Measurements from ENCODE around the gene CELF2. TPM values are rescaled to one million over a fixed set of nuclear protein-coding genes. Genes with fewer than 3 reads are reported as not detected.

The CELF2 gene
- total RNA-seq, 1 experiment from 2014 or later = not detected

DNA sequence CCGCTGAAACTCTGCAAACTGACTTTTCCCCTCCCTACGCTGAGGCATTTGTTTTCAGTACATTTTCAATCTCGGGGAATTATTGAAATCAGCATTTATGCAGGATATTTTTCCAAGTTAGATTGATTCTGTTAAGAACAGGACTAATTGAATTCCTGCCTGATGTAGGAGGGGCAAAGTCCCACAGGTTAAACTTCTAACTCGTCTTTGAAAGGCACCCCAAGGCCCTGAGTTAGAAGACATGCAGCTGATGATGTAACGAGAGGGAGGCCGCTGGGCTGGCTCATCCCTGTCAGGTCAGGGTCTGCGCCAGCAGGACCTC is 253.1 kb downstream of the CELF2 start:
- CTCF ChIA-PET = interaction anchor here (1.7 kb wide), 1 partner anchor 1928 kb away, joined by 16 read pairs; no protein-coding TSS in a partner anchor
- H3K36me3 Mint-ChIP-seq (ENCODE audit: insufficient read depth, unreplicated experiment) = no peaks in the 10 kb centered on the region
- no peak for DNase-seq
- H3K27me3 Mint-ChIP-seq (ENCODE audit: unreplicated experiment) = peaks cover 69% of the 10 kb centered on the region
- H3K4me3 Mint-ChIP-seq (ENCODE audit: low read depth, unreplicated experiment) = no peak overlapping the region
- intact Hi-C loops (cut with micrococcal nuclease; ENCODE audit: unreplicated experiment) = loop anchor here (1.0 to 5.0 kb wide), 3 partner anchors 1659 to 1940 kb away; no protein-coding TSS in a partner anchor
- no peaks in the 10 kb centered on the region for H3K4me1 Mint-ChIP-seq (ENCODE audit: low read depth, unreplicated experiment)
- no peak overlapping the region for H3K27ac Mint-ChIP-seq (ENCODE audit: unreplicated experiment)
- no peaks in the 10 kb centered on the region for H3K9me3 Mint-ChIP-seq (ENCODE audit: low read depth, unreplicated experiment)
- TF ChIP-seq, protein P1, sequence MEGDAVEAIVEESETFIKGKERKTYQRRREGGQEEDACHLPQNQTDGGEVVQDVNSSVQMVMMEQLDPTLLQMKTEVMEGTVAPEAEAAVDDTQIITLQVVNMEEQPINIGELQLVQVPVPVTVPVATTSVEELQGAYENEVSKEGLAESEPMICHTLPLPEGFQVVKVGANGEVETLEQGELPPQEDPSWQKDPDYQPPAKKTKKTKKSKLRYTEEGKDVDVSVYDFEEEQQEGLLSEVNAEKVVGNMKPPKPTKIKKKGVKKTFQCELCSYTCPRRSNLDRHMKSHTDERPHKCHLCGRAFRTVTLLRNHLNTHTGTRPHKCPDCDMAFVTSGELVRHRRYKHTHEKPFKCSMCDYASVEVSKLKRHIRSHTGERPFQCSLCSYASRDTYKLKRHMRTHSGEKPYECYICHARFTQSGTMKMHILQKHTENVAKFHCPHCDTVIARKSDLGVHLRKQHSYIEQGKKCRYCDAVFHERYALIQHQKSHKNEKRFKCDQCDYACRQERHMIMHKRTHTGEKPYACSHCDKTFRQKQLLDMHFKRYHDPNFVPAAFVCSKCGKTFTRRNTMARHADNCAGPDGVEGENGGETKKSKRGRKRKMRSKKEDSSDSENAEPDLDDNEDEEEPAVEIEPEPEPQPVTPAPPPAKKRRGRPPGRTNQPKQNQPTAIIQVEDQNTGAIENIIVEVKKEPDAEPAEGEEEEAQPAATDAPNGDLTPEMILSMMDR (IDR thresholded peaks at IDR 0.05; ENCODE audit: unreplicated experiment) = peak; percentile 13
- no TSS peak for BruUV-seq (replicated peaks)

DNA sequence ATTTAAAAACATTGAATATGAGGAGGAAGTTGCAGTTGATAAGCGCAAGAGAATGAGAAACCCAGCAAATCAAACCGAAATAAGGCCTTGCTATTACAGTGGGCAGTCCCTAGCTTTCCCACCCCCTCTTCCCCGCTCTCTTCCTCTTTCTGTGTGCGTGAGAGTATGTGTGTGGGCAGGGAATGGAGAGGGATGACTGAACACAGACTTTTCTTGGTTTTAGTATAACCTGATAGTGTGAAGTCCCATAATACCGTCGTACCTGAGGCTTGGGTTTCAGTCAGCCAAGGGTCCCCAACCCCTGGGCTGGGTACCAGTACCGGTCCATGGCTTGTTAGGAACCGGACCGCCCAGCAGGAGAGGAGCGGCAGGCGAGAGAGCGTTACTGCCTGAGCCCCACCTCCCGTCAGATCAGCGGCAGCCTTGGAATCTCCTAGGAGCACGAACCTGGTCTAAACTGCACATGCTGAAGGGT is 255.3 kb downstream of the CELF2 start:
- BruUV-seq (replicated peaks) = no TSS peak
- intact Hi-C loops (cut with micrococcal nuclease; ENCODE audit: unreplicated experiment) = loop anchor here (5.0 kb wide), 1 partner anchor 1661 kb away; no protein-coding TSS in a partner anchor
- no peak overlapping the region for H3K27ac Mint-ChIP-seq (ENCODE audit: unreplicated experiment)
- no peaks in the 10 kb centered on the region for H3K36me3 Mint-ChIP-seq (ENCODE audit: insufficient read depth, unreplicated experiment)
- CTCF ChIA-PET = interaction anchor here (0.7 kb wide), 1 partner anchor 48 kb away, joined by 3 read pairs; no protein-coding TSS in a partner anchor
- no peaks in the 10 kb centered on the region for H3K4me1 Mint-ChIP-seq (ENCODE audit: low read depth, unreplicated experiment)
- DNase-seq = no peak
- H3K9me3 Mint-ChIP-seq (ENCODE audit: low read depth, unreplicated experiment) = no peaks in the 10 kb centered on the region
- no peak overlapping the region for H3K4me3 Mint-ChIP-seq (ENCODE audit: low read depth, unreplicated experiment)
- peaks cover 76% of the 10 kb centered on the region for H3K27me3 Mint-ChIP-seq (ENCODE audit: unreplicated experiment)
- TF ChIP-seq, protein P1 (IDR thresholded peaks at IDR 0.05; ENCODE audit: unreplicated experiment) = no peak

DNA sequence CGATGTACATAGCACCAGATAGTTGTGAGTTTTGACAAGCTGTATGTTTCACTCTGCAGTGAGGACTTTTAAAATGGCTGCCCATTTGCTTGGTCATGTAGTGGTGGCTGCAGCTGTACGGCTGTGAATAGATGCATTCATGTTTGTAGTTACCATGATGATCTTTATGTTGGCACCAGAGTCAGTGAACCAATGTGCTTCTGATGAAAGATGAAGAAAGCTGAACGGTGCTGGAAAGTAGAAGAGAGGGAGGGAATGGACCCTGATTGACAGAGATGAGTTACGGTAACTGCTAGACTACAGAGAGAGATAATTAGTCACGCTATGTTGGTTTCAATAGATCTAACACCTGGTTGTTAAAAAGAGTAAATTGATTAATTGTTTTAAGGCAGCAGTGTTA is 256.8 kb downstream of the CELF2 start:
- TF ChIP-seq, protein P1 (IDR thresholded peaks at IDR 0.05; ENCODE audit: unreplicated experiment) = no peak
- no TSS peak for BruUV-seq (replicated peaks)
- no peak for DNase-seq
- no peaks in the 10 kb centered on the region for H3K4me1 Mint-ChIP-seq (ENCODE audit: low read depth, unreplicated experiment)
- intact Hi-C loops (cut with micrococcal nuclease; ENCODE audit: unreplicated experiment) = loop anchor here (5.0 kb wide), 1 partner anchor 1662 kb away; no protein-coding TSS in a partner anchor
- CTCF ChIA-PET = no interaction called here
- H3K9me3 Mint-ChIP-seq (ENCODE audit: low read depth, unreplicated experiment) = no peaks in the 10 kb centered on the region
- H3K27me3 Mint-ChIP-seq (ENCODE audit: unreplicated experiment) = peaks cover 82% of the 10 kb centered on the region
- H3K27ac Mint-ChIP-seq (ENCODE audit: unreplicated experiment) = no peak overlapping the region
- no peaks in the 10 kb centered on the region for H3K36me3 Mint-ChIP-seq (ENCODE audit: insufficient read depth, unreplicated experiment)
- no peak overlapping the region for H3K4me3 Mint-ChIP-seq (ENCODE audit: low read depth, unreplicated experiment)

DNA sequence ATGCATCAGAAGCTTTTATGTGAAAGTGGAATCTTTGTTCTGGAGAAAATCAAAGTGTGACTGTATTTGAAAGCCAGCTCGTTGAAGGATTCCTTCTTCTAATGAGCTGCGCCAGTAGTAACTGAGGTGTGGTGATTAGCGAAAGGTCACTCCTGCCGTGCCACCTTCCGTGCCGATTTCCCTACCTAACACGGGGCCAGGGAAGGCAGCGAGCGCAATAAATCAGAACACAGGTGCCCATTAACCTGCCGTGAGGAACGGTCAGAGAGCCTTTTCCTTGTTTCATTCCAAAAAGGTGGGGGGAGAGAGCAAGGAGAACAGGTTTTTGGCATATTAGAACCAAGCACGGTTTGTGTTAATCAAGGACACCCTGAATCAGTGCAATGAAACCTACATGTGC is 258.0 kb downstream of the CELF2 start:
- H3K27me3 Mint-ChIP-seq (ENCODE audit: unreplicated experiment) = peaks cover 82% of the 10 kb centered on the region
- BruUV-seq (replicated peaks) = no TSS peak
- H3K4me1 Mint-ChIP-seq (ENCODE audit: low read depth, unreplicated experiment) = no peaks in the 10 kb centered on the region
- no peak for DNase-seq
- CTCF ChIA-PET = no interaction called here
- intact Hi-C loops (cut with micrococcal nuclease; ENCODE audit: unreplicated experiment) = no loop called here
- H3K27ac Mint-ChIP-seq (ENCODE audit: unreplicated experiment) = no peak overlapping the region
- TF ChIP-seq, protein P1 (IDR thresholded peaks at IDR 0.05; ENCODE audit: unreplicated experiment) = no peak
- H3K4me3 Mint-ChIP-seq (ENCODE audit: low read depth, unreplicated experiment) = no peak overlapping the region
- no peaks in the 10 kb centered on the region for H3K36me3 Mint-ChIP-seq (ENCODE audit: insufficient read depth, unreplicated experiment)
- no peaks in the 10 kb centered on the region for H3K9me3 Mint-ChIP-seq (ENCODE audit: low read depth, unreplicated experiment)
